K562 (cell line): Measurements from ENCODE around the gene ITGA6.

ENCODE experiments used
- HMG20A ChIP-seq: fragments of 450-650 bp; formaldehyde crosslinking; conservative IDR thresholded peaks from 2 replicates; pipeline ENCODE4 v1.4.0; 2020; ENCODE audit warnings: mild to moderate bottlenecking, mixed read lengths
- NCOA4 ChIP-seq: fragments of 450-650 bp; IDR thresholded peaks from 2 replicates; pipeline ENCODE4 v1.6.1; 2018; ENCODE audit warnings: mild to moderate bottlenecking; ENCODE audit not compliant: partially characterized antibody
- RFX5 ChIP-seq: IDR thresholded peaks from 2 replicates; pipeline ENCODE4 v1.6.1; 2011; ENCODE audit warnings: low read depth, mild to moderate bottlenecking, improper control_type of control experiment, low read length
- ZKSCAN8 ChIP-seq: fragments of 200-800 bp; sonication (Bioruptor generic); IDR thresholded peaks from 2 replicates; pipeline ENCODE4 v1.6.1; 2016; ENCODE audit warnings: missing genetic modification characterization, missing compliant biosample characterization
- ZNF239 ChIP-seq: fragments of 250-450 bp; sonication (Bioruptor Pico); IDR thresholded peaks from 2 replicates; pipeline ENCODE4 v1.4.0; 2020; ENCODE audit warnings: mild to moderate bottlenecking
- TF ChIP-seq, protein P1 (sequence below): fragments of 450-650 bp; conservative IDR thresholded peaks from 2 replicates; pipeline ENCODE4 v1.6.1; 2016; ENCODE audit warnings: missing genetic modification characterization, low read depth, mild to moderate bottlenecking, missing compliant biosample characterization, moderate library complexity

DNA sequence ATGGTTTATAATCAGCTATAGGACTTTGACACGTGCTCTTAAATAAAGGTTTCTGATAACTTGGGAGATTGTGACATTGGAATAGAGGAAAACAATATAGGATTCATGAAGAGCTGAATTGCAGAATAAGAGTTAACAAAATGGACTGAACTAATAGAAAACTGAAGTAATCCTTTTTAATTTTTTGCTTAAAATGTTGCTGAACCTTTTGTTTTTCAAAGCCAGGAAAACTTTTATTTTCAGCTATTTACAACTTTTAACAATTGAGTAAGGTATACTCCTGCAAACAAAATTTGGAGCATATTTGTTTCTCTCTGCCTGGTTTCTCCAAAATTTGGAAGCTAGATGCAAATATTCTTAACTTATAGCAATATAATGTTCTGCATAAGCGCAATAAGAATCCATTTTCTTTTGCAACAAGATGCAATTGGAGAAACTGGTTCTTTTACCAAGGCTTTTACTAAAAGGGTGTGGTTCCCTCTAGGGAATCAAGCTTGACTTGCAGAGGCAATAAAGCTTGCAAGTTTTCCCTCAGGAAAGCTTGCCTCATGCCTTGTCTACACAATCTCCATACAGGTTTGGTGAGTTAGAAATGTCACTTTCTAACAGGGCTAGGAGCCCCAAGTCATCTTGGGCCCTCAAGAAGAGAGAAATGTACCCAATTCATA is 118.2 kb downstream of the ITGA6 start:
- TF ChIP-seq ZKSCAN8 (CRISPR knock-in tag) (no peak), RFX5 (no peak), ZNF239 (CRISPR knock-in tag) (no peak), HMG20A (CRISPR knock-in tag) (no peak), NCOA4 (no peak)
- TF ChIP-seq, protein P1, sequence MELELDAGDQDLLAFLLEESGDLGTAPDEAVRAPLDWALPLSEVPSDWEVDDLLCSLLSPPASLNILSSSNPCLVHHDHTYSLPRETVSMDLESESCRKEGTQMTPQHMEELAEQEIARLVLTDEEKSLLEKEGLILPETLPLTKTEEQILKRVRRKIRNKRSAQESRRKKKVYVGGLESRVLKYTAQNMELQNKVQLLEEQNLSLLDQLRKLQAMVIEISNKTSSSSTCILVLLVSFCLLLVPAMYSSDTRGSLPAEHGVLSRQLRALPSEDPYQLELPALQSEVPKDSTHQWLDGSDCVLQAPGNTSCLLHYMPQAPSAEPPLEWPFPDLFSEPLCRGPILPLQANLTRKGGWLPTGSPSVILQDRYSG (tag): no peak
